IPS DF 19.7 (cell line): Measurements from ENCODE around the gene CLIC3.
"Not testable (repeated sequence)": the region's sequence is repeated elsewhere in the genome, so short reads cannot be mapped to it uniquely, and the experiment has no call there.

Source experiments
- DNase-seq: peaks from one replicate; pipeline ENCODE4 v3.0.0-alpha.2; 2013; ENCODE audit warnings: low read depth, low spot score

CLIC3 gene, protein sequence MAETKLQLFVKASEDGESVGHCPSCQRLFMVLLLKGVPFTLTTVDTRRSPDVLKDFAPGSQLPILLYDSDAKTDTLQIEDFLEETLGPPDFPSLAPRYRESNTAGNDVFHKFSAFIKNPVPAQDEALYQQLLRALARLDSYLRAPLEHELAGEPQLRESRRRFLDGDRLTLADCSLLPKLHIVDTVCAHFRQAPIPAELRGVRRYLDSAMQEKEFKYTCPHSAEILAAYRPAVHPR

DNA sequence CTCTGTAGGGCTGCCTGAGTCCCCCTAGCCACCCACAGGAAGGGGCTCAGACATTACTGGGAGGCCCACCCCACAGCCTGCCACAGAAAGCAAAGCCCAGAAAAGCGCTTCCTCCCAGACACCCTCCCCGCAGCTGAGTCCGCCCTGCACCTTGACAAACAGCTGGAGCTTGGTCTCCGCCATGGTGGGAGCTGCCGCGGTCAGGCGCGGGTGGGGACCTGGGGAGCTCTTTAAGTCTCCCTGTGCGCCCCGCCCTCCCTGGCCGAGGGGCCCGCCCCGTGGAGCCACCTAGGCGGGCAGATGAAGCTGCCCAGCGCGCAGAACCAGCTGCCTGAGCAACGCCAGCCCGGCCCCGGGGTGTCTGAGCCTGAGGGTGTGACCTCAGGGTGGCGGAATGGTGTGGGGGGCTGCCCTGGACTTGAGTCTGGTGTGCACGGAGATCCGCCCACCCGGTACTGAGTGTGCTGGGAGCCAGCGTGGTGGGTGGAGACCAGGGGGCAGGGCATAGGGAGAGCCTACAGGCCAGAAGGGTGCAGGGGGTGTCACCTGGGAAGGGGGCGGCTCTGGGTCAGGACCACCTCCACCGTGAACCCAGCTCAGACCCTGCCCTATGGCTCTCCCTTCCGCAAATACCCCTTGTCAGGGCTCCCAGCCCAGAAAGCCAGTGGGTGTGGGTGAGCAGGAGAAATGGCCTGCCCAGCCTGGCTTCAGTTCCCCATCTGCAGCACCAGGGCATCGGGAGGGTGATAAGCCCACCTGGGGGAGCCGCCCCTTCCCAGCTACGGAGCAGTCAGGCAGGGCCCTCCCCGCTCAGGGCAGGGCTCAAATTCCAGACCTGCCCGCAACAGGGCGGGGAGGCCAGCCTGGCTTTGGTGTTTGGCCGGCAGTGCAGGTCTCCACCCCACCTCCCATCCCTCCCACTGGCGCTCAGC is at the start of gene CLIC3:
TSS of gene CLIC3 (minus strand) at position 208 of the 932 bp plus-strand sequence. CDS start at position 183, 25 bp downstream.
- no peak for DNase-seq

GRCh38 chr9:137045294-137046087 is 49.1 kb upstream of the CLIC3 start:
- DNase-seq: no peak

GRCh38 chr9:137044502-137045177 is 48.3 kb upstream of the CLIC3 start:
- no peak for DNase-seq

GRCh38 chr9:137044037-137044436 is 47.7 kb upstream of the CLIC3 start:
- DNase-seq: no peak

DNA sequence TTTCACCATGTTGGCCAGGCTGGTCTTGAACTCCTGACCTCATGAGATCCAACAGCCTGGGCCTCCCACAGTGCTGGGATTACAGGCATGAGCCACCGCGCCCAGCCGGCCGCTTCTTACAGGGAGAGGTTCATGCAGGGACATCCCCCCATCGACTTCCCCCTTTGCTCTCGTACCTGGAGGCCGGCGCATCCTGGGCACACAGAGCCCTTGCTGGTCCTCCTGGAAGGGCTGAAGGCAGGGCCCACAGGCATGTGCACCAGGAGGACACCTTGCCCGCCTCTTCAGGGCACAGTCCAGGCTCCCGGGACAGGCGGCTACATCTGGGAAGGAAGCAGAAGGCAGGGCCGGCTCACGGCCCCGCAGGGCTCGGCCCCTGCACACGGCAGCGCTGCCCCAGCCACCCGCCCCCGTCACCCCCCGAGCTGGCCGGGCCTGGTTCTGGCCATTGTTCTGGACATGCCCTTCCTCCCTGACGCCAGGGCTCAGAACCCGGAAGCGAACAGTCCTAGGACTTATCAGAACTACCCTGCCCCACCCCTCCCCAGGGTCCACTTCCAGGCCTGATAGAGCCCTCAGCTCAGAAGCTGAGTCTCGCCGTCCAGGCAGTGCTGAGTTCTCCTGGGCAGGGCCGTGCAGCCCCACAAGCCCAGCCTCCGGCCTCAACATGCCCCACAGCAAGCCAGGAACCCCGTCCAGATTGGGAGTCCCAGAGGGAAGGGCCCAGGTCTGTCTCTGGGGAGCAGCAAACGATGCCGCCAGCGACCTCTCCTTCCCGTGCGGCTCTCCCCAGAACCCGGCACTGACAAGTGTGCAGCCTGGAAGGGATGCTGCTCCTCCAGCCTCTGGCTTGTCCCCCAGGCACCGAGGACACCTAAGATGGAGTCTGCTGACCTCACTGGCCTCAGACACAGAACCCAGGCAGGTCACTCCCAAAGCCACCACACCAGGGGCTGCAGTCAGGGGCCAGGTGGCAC is 46.7 kb upstream of the CLIC3 start:
- no peak for DNase-seq

DNA sequence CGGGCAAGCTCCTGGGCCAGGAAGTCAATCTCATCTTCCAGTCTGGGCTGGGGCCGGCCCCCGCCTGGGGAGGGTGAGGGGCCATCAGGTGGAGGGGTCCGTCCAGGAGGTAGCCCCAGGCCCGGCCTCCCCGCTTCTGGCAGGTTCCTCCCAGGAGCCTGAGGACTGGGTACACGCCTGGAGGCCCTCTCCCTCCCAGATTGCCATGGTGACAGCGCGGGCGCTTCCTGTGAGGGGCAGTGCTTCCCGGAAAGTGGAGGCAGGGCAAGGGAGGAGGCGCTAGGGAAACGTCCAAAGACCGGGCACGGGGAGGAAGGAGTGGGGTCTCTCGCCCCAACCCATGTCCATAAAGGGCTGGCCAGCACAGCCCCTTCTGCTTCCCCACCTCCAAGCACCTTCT is 44.8 kb upstream of the CLIC3 start:
- DNase-seq: no peak

GRCh38 chr9:137040568-137040967 is 44.2 kb upstream of the CLIC3 start:
- DNase-seq: no peak

DNA sequence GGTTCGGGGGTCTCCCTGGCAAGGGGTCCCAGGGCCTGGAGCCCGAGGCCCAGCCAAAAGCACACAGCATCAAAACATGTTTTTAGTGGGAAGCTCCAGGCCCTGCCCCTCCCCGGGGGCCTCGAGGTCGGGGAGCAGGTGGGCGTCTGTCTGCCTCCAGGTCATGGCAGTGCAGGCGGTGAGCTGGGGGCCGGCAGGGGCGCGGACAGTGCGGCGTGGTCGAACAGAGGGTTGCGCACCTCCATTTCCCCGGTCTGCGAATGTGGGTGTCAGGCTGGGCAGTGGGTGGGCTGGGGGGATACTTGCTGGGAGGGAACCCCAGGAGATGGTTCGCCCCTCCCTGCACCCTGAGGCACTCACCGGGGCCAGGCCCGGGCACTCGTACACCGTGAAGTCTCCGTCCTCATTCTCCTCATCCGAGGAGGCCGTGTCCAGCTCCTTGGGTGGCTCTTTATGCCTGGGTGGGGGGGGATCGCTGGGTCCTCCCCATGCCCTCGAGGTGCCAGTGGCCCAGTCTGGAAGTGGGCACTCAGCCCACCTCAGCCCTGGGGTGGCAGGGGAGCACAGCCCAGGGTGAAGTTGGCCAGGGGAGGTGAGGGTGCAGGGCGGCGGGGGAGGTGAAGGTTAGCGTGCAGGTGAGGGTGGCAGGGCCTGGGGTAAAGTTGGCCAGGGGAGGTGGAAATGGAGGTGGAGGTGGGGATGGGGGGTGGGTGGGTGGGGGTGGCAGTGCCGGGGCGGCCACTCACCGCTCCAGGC is 43.4 kb upstream of the CLIC3 start:
- DNase-seq: no peak

DNA sequence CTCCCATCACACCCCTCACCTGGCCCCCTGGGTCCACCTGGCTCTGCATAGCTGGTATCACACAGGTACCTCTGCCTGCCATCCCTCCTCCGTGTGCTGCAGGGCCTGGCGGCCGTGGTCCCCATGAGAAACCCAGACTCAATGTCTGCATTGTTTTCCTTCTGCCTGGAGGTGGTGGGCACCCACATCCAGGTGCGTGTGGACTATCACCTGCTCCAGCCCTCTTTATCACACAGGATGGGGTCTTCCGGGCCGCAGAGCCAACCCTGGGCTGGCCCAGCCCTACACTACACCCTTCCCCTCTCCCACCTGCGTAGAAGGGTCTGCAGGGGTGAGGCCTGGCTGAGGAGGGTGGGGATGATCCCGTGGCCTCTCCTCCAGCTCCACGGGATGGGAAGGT is 42.5 kb upstream of the CLIC3 start:
- no peak for DNase-seq

DNA sequence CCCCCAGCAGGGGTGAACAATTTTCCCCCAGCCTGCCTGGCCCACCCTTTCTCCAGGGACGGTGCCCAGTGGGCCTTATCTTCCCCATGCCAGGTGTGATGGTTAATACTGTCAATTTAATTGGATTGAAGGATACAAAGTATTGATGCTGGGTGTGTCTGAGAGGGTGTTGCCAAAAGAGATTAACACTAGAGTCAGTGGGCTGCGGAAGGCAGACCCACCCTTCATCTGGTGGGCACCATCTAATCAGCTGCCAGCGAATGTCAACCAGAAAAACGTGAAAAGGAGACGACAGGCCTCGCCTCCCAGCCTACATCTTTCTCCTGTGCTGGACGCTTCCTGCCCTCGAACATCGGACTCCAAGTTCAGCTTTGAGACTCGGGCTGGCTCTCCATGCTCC is 41.1 kb upstream of the CLIC3 start:
- DNase-seq: no peak

GRCh38 chr9:137037035-137037434 is 40.7 kb upstream of the CLIC3 start:
- no peak for DNase-seq

GRCh38 chr9:137035937-137036336 is 39.6 kb upstream of the CLIC3 start:
- no peak for DNase-seq

DNA sequence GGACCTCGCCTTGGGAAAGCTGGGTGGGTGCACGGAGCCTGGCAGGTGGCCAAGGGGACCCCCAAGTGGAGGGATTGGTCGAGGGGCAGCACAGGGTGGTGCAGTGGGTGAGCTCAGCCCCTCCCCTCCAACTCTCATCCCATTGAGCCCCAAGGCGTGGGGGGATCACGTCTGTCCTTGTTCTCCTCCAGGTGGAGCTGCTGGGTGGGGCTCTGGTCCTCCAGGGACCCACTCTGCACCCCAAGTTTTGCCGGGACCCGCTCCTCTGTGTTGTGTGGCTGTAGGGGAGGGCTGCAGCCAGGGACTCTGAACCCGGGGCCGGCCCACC is 39.1 kb upstream of the CLIC3 start:
- no peak for DNase-seq

DNA sequence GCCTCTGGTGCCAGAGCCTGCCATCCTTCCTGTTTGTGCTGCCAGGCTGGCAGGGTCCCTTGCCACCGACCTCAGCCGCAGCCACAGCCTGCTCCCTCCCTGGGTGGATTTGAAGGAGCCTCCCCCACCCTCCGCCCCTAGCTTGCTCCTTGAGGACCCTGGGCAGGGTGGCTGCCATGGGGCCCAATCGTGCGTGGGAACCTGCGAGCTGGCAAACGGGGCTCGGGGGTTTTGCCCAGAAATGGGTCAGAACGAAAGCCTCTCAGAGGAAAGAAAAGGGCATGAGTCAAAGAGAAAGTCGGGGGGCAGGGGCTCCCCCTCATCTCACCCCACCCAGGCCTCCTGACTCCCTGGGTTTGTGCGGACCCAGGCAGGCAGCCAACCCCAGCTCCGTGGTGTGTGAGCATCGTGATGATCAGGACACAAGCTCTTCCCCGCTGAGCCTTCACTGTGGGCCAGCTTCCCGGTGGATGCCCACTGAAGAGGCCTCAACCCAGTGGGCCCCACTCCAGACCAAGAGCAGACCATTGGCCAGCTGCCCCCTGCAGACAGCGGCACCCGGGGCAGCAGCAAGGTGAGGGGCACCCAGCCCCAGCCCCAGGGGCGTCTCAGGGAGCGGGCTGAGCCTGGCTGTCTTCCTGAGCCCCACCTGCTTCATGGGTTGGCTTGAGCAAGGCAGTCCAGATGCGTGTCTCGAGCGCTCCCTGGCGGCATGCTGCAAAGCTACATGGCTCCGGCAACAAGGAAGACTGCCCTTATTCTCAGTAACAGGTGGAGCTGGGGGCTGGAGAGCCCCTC is 38.5 kb upstream of the CLIC3 start:
- no peak for DNase-seq

DNA sequence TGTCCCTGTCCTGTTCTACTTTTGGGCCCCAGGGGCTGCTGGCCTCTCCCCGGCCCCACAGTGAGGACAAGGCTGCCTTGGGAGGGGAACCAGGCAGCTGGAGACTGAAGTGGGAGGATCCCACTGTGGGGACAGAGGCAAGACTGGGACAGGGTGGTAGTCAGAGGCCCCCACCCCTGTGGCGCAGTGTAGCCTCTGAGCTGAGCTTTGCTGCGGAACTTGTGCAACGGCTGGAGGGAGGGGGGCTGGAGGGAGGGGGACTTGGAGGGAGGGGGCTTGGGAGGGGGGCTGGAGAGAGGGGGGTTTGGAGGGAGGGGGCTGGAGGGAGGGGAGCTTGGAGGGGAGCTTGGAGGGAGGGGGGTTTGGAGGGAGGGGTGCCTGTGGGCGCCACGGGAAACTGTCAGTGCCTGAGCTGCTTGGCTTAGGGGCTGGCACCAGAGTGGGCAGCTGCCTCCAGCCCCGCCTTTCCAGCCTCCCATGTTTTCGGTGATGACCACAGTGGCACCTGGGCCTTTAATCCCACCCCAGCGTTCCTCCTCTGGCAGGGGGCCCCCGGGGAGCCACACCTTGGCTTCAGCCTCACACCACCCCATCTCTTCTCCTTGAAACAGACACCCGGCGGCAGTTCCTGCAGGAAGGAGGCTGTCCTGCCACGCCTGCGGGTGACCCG is 37.8 kb upstream of the CLIC3 start:
- no peak for DNase-seq

GRCh38 chr9:137033481-137033880 is 37.1 kb upstream of the CLIC3 start:
- DNase-seq: not testable (repeated sequence)

DNA sequence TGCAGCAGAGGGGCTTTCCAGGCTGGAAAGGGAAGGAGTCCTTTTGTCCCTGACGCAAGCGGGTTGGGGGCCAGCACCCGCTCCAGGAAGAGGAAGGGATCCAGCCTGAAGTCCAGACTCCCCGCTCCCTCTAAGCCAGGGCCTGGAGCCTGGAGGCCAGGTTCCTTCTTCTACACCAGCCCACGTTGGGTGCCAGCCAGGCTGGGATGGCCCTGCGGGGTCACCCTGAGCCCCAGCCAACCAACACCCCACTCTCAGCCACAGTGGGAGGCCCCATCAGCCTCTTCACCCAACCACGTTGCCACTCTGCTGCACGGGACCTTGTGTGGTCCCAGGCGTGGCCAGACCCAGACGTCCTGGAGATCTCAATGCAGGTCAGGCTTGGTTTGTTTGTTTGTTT is 36.5 kb upstream of the CLIC3 start:
- DNase-seq: no peak

GRCh38 chr9:137031904-137032640 is 35.7 kb upstream of the CLIC3 start, which contains the start of gene FUT7:
Gene FUT7 (minus strand): TSS chr9:137032088. CDS start chr9:137031991, 97 bp downstream.
- DNase-seq: no peak
